Measurements from ENCODE around the gene KRT72. TPM values are rescaled to one million over a fixed set of nuclear protein-coding genes. Genes with fewer than 3 reads are reported as not detected.

Gene KRT72
- total and polyA plus RNA-seq, 2 experiments from 2014 or later, result not detected

DNA sequence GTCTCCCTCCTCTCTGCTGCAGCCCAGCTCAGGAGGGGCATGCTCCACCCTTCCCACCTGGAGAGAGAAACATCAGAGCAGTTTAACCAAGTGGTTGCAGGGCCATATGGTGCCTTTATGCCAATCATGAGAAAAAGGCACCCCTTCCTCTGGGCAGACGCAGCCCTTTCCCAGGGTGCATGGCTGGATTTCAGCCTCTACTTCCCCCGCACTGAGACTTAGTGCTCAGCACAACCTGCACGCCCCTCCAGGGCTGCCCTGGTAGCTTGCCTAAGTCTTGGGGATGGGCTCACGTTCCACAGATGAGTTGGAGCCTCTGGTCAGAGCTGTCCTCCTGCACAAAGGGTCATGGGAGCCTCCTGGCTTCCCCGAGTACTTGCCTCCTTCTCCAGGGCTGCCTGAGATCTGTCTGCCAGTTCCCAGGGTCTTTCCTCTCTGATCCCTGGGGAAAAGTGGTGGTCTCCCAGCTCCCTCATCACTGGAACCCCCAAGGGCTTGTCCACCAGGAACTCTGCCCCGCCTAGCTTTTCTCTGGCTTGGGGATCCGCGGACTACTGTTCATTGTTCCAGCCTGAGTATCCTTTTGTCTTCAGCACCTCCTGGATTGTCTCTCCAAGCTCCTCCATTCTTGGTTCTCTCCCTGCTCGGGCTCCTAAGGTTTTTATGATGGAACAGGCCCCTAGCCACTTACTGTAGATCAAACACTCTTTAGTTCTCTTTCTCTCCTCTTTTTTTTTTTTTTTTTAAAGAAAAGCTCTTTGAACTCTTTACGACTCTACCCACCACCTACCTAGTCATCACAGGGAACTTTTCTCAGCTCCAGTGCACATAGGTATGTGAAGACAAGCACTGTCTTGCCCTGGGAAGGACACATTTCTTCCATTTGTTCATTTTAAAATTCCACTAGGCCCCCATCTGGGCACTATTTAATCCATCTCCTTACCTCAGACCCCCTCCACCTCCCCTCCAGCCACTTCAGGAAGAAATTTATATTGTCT is 21.5 kb downstream of the KRT72 start:
- H3K27ac ChIP-seq (ENCODE audit: low read depth), result no peak overlapping the region
- DNase-seq (ENCODE audit: low spot score), result no peak

DNA sequence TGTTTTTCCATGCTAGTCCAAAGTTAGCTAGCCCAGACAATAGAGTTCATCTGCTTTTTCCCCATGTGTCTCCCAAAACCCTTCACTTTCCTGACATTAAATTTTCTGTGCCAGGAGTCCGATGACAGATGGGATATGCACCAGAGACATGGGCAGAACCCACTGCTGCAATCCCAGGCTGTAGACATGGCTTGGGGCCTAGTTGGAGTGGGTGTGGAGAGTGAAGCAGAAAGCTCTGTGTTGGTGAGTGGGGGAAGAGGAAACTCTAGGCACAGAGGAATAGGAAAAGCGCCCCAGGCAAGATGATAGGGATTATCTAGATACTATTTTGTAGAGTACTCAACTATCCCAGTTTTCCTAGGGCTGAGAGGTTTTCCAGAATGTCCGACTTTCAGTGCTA is 22.8 kb downstream of the KRT72 start:
- no peak overlapping the region for H3K4me3 ChIP-seq
- no peaks in the 10 kb centered on the region for H3K36me3 Mint-ChIP-seq (ENCODE audit: low read depth)
- H4K20me1 ChIP-seq (replicated peaks; ENCODE audit: insufficient read depth), result no peaks in the 10 kb centered on the region
- H3K27ac Mint-ChIP-seq, result no peak overlapping the region
- DNase-seq (ENCODE audit: low spot score) (no peak), ATAC-seq (no peak)
- H3K4me3 Mint-ChIP-seq, result no peak overlapping the region
- no peak overlapping the region for H2AFZ ChIP-seq
- no peak overlapping the region for H3K4me2 ChIP-seq
- no peaks in the 10 kb centered on the region for H3K79me2 ChIP-seq (replicated peaks; ENCODE audit: insufficient read depth)
- no peaks in the 10 kb centered on the region for H3K9me3 Mint-ChIP-seq
- no peaks in the 10 kb centered on the region for H3K4me1 ChIP-seq (ENCODE audit: insufficient read depth)
- H3K27ac ChIP-seq (ENCODE audit: low read depth), result no peak overlapping the region
- no peaks in the 10 kb centered on the region for H3K36me3 ChIP-seq (ENCODE audit: insufficient read depth)
- H3K27me3 Mint-ChIP-seq (ENCODE audit: insufficient read depth, low read depth, poor library complexity), result peaks cover 9% of the 10 kb centered on the region
- H3K27me3 ChIP-seq (ENCODE audit: insufficient read depth), result no peaks in the 10 kb centered on the region
- no peaks in the 10 kb centered on the region for H3K9me2 ChIP-seq (ENCODE audit: insufficient read depth)
- H3K4me1 Mint-ChIP-seq, result peaks cover 4% of the 10 kb centered on the region
- no peaks in the 10 kb centered on the region for H3F3A ChIP-seq (replicated peaks; ENCODE audit: low read depth)
- TF ChIP-seq EZH2 (IDR thresholded peaks at IDR 0.05; ENCODE audit: low read depth, unreplicated experiment) (no peak), NANOG (IDR thresholded peaks at IDR 0.05; ENCODE audit: borderline replicate concordance) (no peak), ZNF331 (CRISPR knock-in tag; IDR thresholded peaks at IDR 0.05; ENCODE audit: low read depth) (no peak), JUNB (IDR thresholded peaks at IDR 0.05; ENCODE audit: unreplicated experiment) (no peak), CREB1 (CRISPR knock-in tag; IDR thresholded peaks at IDR 0.05; ENCODE audit: low read depth) (no peak), STAT1 (IDR thresholded peaks at IDR 0.05; ENCODE audit: unreplicated experiment) (no peak), ZNF114 (CRISPR knock-in tag; IDR thresholded peaks at IDR 0.05) (no peak), POLR2AphosphoS5 (IDR thresholded peaks at IDR 0.05; ENCODE audit: low read depth) (no peak)
- TF ChIP-seq, protein P1, sequence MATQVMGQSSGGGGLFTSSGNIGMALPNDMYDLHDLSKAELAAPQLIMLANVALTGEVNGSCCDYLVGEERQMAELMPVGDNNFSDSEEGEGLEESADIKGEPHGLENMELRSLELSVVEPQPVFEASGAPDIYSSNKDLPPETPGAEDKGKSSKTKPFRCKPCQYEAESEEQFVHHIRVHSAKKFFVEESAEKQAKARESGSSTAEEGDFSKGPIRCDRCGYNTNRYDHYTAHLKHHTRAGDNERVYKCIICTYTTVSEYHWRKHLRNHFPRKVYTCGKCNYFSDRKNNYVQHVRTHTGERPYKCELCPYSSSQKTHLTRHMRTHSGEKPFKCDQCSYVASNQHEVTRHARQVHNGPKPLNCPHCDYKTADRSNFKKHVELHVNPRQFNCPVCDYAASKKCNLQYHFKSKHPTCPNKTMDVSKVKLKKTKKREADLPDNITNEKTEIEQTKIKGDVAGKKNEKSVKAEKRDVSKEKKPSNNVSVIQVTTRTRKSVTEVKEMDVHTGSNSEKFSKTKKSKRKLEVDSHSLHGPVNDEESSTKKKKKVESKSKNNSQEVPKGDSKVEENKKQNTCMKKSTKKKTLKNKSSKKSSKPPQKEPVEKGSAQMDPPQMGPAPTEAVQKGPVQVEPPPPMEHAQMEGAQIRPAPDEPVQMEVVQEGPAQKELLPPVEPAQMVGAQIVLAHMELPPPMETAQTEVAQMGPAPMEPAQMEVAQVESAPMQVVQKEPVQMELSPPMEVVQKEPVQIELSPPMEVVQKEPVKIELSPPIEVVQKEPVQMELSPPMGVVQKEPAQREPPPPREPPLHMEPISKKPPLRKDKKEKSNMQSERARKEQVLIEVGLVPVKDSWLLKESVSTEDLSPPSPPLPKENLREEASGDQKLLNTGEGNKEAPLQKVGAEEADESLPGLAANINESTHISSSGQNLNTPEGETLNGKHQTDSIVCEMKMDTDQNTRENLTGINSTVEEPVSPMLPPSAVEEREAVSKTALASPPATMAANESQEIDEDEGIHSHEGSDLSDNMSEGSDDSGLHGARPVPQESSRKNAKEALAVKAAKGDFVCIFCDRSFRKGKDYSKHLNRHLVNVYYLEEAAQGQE (IDR thresholded peaks at IDR 0.05; ENCODE audit: unreplicated experiment), result no peak
- TF ChIP-seq, protein P2, sequence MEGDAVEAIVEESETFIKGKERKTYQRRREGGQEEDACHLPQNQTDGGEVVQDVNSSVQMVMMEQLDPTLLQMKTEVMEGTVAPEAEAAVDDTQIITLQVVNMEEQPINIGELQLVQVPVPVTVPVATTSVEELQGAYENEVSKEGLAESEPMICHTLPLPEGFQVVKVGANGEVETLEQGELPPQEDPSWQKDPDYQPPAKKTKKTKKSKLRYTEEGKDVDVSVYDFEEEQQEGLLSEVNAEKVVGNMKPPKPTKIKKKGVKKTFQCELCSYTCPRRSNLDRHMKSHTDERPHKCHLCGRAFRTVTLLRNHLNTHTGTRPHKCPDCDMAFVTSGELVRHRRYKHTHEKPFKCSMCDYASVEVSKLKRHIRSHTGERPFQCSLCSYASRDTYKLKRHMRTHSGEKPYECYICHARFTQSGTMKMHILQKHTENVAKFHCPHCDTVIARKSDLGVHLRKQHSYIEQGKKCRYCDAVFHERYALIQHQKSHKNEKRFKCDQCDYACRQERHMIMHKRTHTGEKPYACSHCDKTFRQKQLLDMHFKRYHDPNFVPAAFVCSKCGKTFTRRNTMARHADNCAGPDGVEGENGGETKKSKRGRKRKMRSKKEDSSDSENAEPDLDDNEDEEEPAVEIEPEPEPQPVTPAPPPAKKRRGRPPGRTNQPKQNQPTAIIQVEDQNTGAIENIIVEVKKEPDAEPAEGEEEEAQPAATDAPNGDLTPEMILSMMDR (conservative IDR thresholded peaks at IDR 0.05; ENCODE audit: low read depth in 2 of 2), result no peak

More for the DNA sequence above, 21.5 kb downstream of the KRT72 start:
- Histone ChIP-seq H3K36me3 (ENCODE audit: insufficient read depth) (no peaks in the 10 kb centered on the region), H3K9me2 (ENCODE audit: insufficient read depth) (no peaks in the 10 kb centered on the region), H3F3A (replicated peaks; ENCODE audit: low read depth) (no peaks in the 10 kb centered on the region), H2AFZ (no peak overlapping the region), H3K4me1 (ENCODE audit: insufficient read depth) (no peaks in the 10 kb centered on the region), H4K20me1 (replicated peaks; ENCODE audit: insufficient read depth) (no peaks in the 10 kb centered on the region), H3K4me2 (no peak overlapping the region), H3K27me3 (ENCODE audit: insufficient read depth) (no peaks in the 10 kb centered on the region), H3K4me3 (no peak overlapping the region), H3K79me2 (replicated peaks; ENCODE audit: insufficient read depth) (no peaks in the 10 kb centered on the region)
- Mint-ChIP-seq H3K27me3 (ENCODE audit: insufficient read depth, low read depth, poor library complexity) (peaks cover 9% of the 10 kb centered on the region), H3K27ac (no peak overlapping the region), H3K36me3 (ENCODE audit: low read depth) (no peaks in the 10 kb centered on the region), H3K4me1 (peaks cover 4% of the 10 kb centered on the region), H3K9me3 (no peaks in the 10 kb centered on the region), H3K4me3 (no peak overlapping the region)
- ATAC-seq, result no peak
- TF ChIP-seq, protein P1 (IDR thresholded peaks at IDR 0.05; ENCODE audit: unreplicated experiment), result no peak
- TF ChIP-seq NANOG (IDR thresholded peaks at IDR 0.05; ENCODE audit: borderline replicate concordance), result no peak
- no peak for TF ChIP-seq CREB1 (CRISPR knock-in tag; IDR thresholded peaks at IDR 0.05; ENCODE audit: low read depth)

All from GM23338 (cell line).